A673 (cell line): ENCODE data around the gene LARGE2. TPM values are rescaled to one million over a fixed set of nuclear protein-coding genes. Genes with fewer than 3 reads are reported as not detected.

ENCODE experiments used
- BruUV-seq: library from RNA; stranded (reverse); fragments of 400-500 nt; replicated peaks from 2 replicates; lab custom pipeline; 2021; lab: Mats Ljungman, UMichigan
- CTCF ChIA-PET: fragments of 300-600 bp; sonication (Branson Sonifier 250); formaldehyde crosslinking; loops from one replicate; lab custom pipeline; 2022; ENCODE audit warnings: antibody characterized with exemption; lab: Charles Lee
- POLR2A ChIA-PET: fragments of 300-600 bp; sonication (Branson Sonifier 250); formaldehyde crosslinking; loops from one replicate; lab custom pipeline; 2022; ENCODE audit warnings: antibody characterized with exemption; ENCODE audit not compliant: low non-redundant PET; lab: Charles Lee
- DNase-seq: peaks from one replicate; pipeline ENCODE4 v3.0.0-alpha.2; 2015; ENCODE audit warnings: low spot score
- H3K27ac ChIP-seq: fragments of 200-600 bp; sonication (generic); 2 replicates; pipeline ENCODE4 v1.5.1; 2016; ENCODE audit warnings: mixed run types, low read depth, mild to moderate bottlenecking, mixed read lengths, antibody characterized with exemption, low read length; ENCODE audit not compliant: poor library complexity, severe bottlenecking
- H3K27me3 ChIP-seq: fragments of 200-600 bp; sonication (generic); replicated peaks from 2 replicates; pipeline ENCODE4 v1.6.1; 2017; ENCODE audit warnings: mixed run types, low read depth, mild to moderate bottlenecking, mixed read lengths, antibody characterized with exemption, low read length; ENCODE audit not compliant: insufficient read depth, poor library complexity
- H3K36me3 ChIP-seq: fragments of 200-600 bp; sonication (generic); 2 replicates; pipeline ENCODE4 v1.6.1; 2016; ENCODE audit warnings: mixed run types, mild to moderate bottlenecking, mixed read lengths, antibody characterized with exemption, low read length; ENCODE audit not compliant: insufficient read depth, poor library complexity, severe bottlenecking
- H3K4me1 ChIP-seq: fragments of 200-600 bp; sonication (generic); 2 replicates; pipeline ENCODE4 v1.6.1; 2017; ENCODE audit warnings: mixed run types, mild to moderate bottlenecking, mixed read lengths, antibody characterized with exemption, low read length; ENCODE audit not compliant: insufficient read depth, poor library complexity, severe bottlenecking
- H3K4me3 ChIP-seq: fragments of 200-600 bp; sonication (generic); 2 replicates; pipeline ENCODE4 v1.5.1; 2016; ENCODE audit warnings: low read depth, mixed run types, mild to moderate bottlenecking, mixed read lengths, low read length; ENCODE audit not compliant: poor library complexity, severe bottlenecking
- H3K9me3 ChIP-seq: fragments of 200-600 bp; sonication (generic); 2 replicates; pipeline ENCODE4 v1.6.1; 2016; ENCODE audit warnings: mixed run types, low read depth, mild to moderate bottlenecking, mixed read lengths, antibody characterized with exemption, low read length; ENCODE audit not compliant: poor library complexity, severe bottlenecking
- CTCF ChIP-seq: fragments of 300-800, 200-600 bp; sonication (generic); conservative IDR thresholded peaks from 2 replicates; pipeline ENCODE4 v1.5.1; 2017; ENCODE audit warnings: low read depth, mild to moderate bottlenecking, antibody characterized with exemption, low read length, moderate library complexity, mixed read lengths
- EZH2 ChIP-seq: fragments of 200-600 bp; sonication (generic); IDR thresholded peaks from 2 replicates; pipeline ENCODE4 v1.6.1; 2017; ENCODE audit warnings: borderline replicate concordance, low read depth, mild to moderate bottlenecking, mixed read lengths, antibody characterized with exemption, low read length; ENCODE audit not compliant: poor library complexity, severe bottlenecking
- intact Hi-C: fragments of 100-400 bp; cut with micrococcal nuclease; formaldehyde crosslinking; loops from one replicate; pipeline ENCODE4 v1.10.0; 2022; ENCODE audit not compliant: unreplicated experiment
- total RNA-seq: library from RNA; stranded (reverse); gene quantifications from 2 replicates; pipeline ENCODE4 v1.2.3, GENCODE V29; 2021

The LARGE2 gene
- total RNA-seq, 1 experiment from 2014 or later, result 9.1 TPM

- intact Hi-C loops, result loop anchor here (10.0 kb wide), 1 partner anchor 357 kb away; no protein-coding TSS in a partner anchor
- TF ChIP-seq CTCF, result no peak
- TF ChIP-seq EZH2, result no peak
- Histone ChIP-seq H3K36me3 (peaks cover 31% of the 10 kb centered on the region), H3K4me3 (no peak overlapping the region), H3K4me1 (peaks cover 35% of the 10 kb centered on the region), H3K9me3 (no peaks in the 10 kb centered on the region), H3K27me3 (no peaks in the 10 kb centered on the region), H3K27ac (no peak overlapping the region)
- no peak for DNase-seq
- CTCF ChIA-PET, result no interaction called here
- BruUV-seq, result no TSS peak
- POLR2A ChIA-PET, result no interaction called here
Measured at GRCh38 chr11:45877845-45878244, 44.6 kb upstream of the LARGE2 start.

- BruUV-seq, result no TSS peak
- Histone ChIP-seq H3K27ac (peak overlapping the region; percentile 58), H3K4me3 (no peak overlapping the region), H3K4me1 (peaks cover 25% of the 10 kb centered on the region), H3K9me3 (no peaks in the 10 kb centered on the region), H3K27me3 (no peaks in the 10 kb centered on the region), H3K36me3 (peaks cover 24% of the 10 kb centered on the region)
- CTCF ChIA-PET, result interaction anchor here (0.8 to 1.5 kb wide), 4 partner anchors 18 to 126 kb away, joined by 3 to 8 read pairs (median 4); no protein-coding TSS in a partner anchor
- TF ChIP-seq EZH2, result no peak
- TF ChIP-seq CTCF, result no peak
- peak; percentile 99 for DNase-seq
- intact Hi-C loops, result loop anchor here (2.0 to 10.0 kb wide), 3 partner anchors 39 to 435 kb away; no protein-coding TSS in a partner anchor
- POLR2A ChIA-PET, result no interaction called here
Measured at GRCh38 chr11:45879803-45880686, 42.4 kb upstream of the LARGE2 start.

DNA sequence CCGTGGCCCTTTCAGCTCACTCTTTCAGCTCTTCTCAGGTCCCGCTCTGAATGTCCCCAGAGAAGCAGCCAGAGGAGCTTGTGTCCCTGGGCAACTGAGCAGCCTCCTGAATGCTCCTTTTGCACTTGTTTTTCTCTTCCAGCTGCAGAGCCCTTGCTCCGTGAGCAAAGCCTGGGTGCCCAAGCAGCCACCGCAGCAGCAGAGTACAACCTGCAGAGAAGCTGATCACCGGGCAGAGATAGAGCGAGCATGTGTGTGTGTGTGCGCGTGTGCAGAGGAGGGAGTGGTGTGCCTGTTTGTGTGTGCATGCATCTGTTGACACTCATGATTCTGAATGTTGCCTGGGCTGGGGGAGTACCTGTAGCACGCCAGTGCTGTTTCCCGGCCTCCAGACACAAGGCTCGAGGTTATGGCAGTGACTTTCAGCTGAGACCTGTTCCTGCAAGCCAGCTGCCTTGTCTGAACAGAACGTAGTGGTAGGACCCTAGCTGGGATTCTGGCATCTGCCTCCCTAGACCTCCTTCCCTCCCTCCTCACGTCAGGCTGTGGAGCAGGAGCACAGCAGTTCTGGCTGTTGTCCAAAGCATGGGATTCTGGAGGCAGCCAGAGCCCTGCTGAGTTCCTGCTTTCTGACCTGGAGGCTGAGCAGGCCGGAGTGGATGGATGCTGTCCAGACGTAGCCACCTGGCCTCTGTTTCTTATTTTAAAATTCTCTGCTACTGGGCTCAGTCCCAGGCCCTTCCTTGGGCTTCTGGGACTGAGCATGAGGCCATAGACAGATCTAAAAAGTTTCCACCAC, 41.5 kb upstream of the LARGE2 start:
- H3K27me3 ChIP-seq, result no peaks in the 10 kb centered on the region
- intact Hi-C loops, result loop anchor here (2.0 to 10.0 kb wide), 2 partner anchors 38 to 434 kb away; no protein-coding TSS in a partner anchor
- H3K4me1 ChIP-seq, result peaks cover 28% of the 10 kb centered on the region
- no peak overlapping the region for H3K27ac ChIP-seq
- CTCF ChIA-PET, result interaction anchor here (1.1 to 1.9 kb wide), 4 partner anchors 8 to 125 kb away, joined by 3 to 7 read pairs (median 4); no protein-coding TSS in a partner anchor
- no peak overlapping the region for H3K4me3 ChIP-seq
- peak; percentile 64 for DNase-seq
- peaks cover 24% of the 10 kb centered on the region for H3K36me3 ChIP-seq
- no TSS peak for BruUV-seq
- TF ChIP-seq EZH2 (no peak), CTCF (no peak)
- POLR2A ChIA-PET, result no interaction called here
- no peaks in the 10 kb centered on the region for H3K9me3 ChIP-seq
